Fibroblast of lung (primary cell): ENCODE results near the gene DENND2D. TPM values are rescaled to one million over a fixed set of nuclear protein-coding genes. Genes with fewer than 3 reads are reported as not detected.
A peak's percentile ranks its signal among the peaks of the same experiment; 100 is the strongest.

Experiments
- DNase-seq, 2 donors: peaks; one replicate each; pipeline versions ENCODE4 v3.0.0 to v3.0.0-alpha.2; 2010; ENCODE audit warnings: low read depth in 2 of 2
- H2AFZ ChIP-seq: 2 replicates; pipeline ENCODE4 v1.5.1; 2012; ENCODE audit warnings: low read length, control low read depth, inconsistent platforms
- H3K27ac ChIP-seq: 2 replicates; pipeline ENCODE4 v1.5.1; 2011; ENCODE audit warnings: low read length, control low read depth; ENCODE audit not compliant: insufficient read depth
- H3K27me3 ChIP-seq: 2 replicates; pipeline ENCODE4 v1.5.1; 2011; ENCODE audit warnings: mild to moderate bottlenecking, low read length; ENCODE audit not compliant: control insufficient read depth, insufficient read depth
- H3K36me3 ChIP-seq: 2 replicates; pipeline ENCODE4 v1.5.1; 2011; ENCODE audit warnings: low read length; ENCODE audit not compliant: control insufficient read depth, insufficient read depth
- H3K4me1 ChIP-seq: 2 replicates; pipeline ENCODE4 v1.5.1; 2011; ENCODE audit warnings: low read length; ENCODE audit not compliant: control insufficient read depth, insufficient read depth; ENCODE audit errors: extremely low read depth
- H3K4me2 ChIP-seq: 2 replicates; pipeline ENCODE4 v1.5.1; 2011; ENCODE audit warnings: low read length, control low read depth; ENCODE audit not compliant: insufficient read depth; ENCODE audit errors: extremely low read depth
- H3K4me3 ChIP-seq, 4 experiments: fragments of 200-600 bp in 1 of 4; sonication (generic) in 1 of 4; replicated peaks in 1 of 4; 2 replicates each; pipeline ENCODE4 v1.5.1; 2011 to 2016; ENCODE audit warnings: low read length in 4 of 4, low read depth in 3 of 4, mild to moderate bottlenecking in 3 of 4, control low read depth in 2 of 4, inconsistent platforms in 1 of 4, mixed read lengths in 1 of 4; ENCODE audit not compliant: insufficient read depth in 1 of 4; ENCODE audit errors: control extremely low read depth in 1 of 4
- H3K79me2 ChIP-seq: 2 replicates; pipeline ENCODE4 v1.5.1; 2012; ENCODE audit warnings: mild to moderate bottlenecking, low read length, inconsistent platforms; ENCODE audit not compliant: control insufficient read depth, insufficient read depth
- H3K9ac ChIP-seq: 2 replicates; pipeline ENCODE4 v1.5.1; 2011; ENCODE audit warnings: mild to moderate bottlenecking, low read length, control low read depth; ENCODE audit not compliant: insufficient read depth
- H3K9me3 ChIP-seq: 2 replicates; pipeline ENCODE4 v1.5.1; 2012; ENCODE audit warnings: low read depth, low read length; ENCODE audit not compliant: control insufficient read depth, insufficient read depth
- H4K20me1 ChIP-seq: 2 replicates; pipeline ENCODE4 v1.5.1; 2011; ENCODE audit warnings: low read length; ENCODE audit not compliant: control insufficient read depth, insufficient read depth; ENCODE audit errors: extremely low read depth
- EZH2 ChIP-seq: IDR thresholded peaks from 2 replicates; pipeline ENCODE4 v1.5.1; 2012; ENCODE audit warnings: low read length, control low read depth, mild to moderate bottlenecking; ENCODE audit errors: missing control alignments
- polyA plus RNA-seq, 2 donors: library from polyadenylated mRNA; depleted of rRNA in 1 of 2; stranded (reverse) in 1 of 2; unstranded in 1 of 2; fragments of >200 nt; gene quantifications; 2 replicates each; pipeline ENCODE4 v1.2.1, GENCODE V29; 2011 to 2012; ENCODE audit warnings: missing spikeins in 1 of 2
- total RNA-seq: library from RNA; depleted of rRNA; stranded (reverse); fragments of >200 nt; gene quantifications from 2 replicates; pipeline ENCODE4 v1.2.1, GENCODE V29; 2014
- TF ChIP-seq, protein P1 (sequence below), 2 donors: IDR thresholded peaks in 1 of 2; conservative IDR thresholded peaks in 1 of 2; 1 replicate in 1 of 2; 2 replicates in 1 of 2; pipeline ENCODE4 v1.5.1; 2011 to 2012; ENCODE audit warnings: low read length in 2 of 2, control low read depth in 1 of 2, inconsistent platforms in 1 of 2, low read depth in 1 of 2, mild to moderate bottlenecking in 1 of 2

The DENND2D gene
- total and polyA plus RNA-seq, 2 donors (not counting 1 experiment from before 2014, with no cell fraction given) = 2.2 to 15.7 TPM

DNA sequence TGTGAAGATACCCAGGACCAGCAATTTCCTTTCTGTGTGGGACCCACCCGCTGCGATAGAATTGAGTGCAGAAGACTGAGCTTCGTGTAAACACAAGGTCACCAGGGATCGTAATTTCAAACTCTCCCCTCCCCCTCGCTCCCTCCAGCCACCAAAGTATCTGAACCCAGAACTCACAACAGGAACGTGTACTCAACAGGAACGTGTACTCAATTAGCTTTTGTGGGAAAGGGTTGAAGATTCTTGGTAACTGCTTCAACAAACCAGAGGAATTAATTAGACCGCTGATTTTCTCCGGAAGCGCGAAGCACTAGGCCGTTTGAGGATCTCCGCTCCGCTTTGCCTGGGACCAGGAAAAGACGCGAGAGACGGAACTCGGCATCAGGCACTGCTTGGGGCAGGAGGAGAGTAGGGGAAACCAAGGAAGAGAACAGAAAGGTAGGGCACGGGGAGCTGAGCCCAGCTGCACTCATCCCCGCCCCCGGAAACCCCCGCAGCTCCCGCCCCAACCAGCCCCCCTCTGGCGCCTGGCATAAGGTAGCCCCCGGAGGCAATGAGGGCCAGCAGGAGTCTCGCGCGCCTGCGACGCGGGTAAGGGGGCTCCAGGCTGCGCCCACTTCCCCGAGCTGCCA lies 61.0 kb downstream of the DENND2D start:
- Histone ChIP-seq H3K36me3 (peaks cover 2% of the 10 kb centered on the region), H2AFZ (peak overlapping the region; percentile 94), H3K4me2 (peak overlapping the region; percentile 85), H3K4me3 (peak overlapping the region; percentile 94 to 97 (median 97)), H3K4me1 (no peaks in the 10 kb centered on the region), H3K79me2 (peaks cover 47% of the 10 kb centered on the region), H3K9me3 (no peaks in the 10 kb centered on the region), H3K27me3 (no peaks in the 10 kb centered on the region), H3K27ac (peak overlapping the region; percentile 79), H4K20me1 (no peaks in the 10 kb centered on the region), H3K9ac (peak overlapping the region; percentile 77)
- peak; percentile 61 to 68 for DNase-seq
- no peak for TF ChIP-seq EZH2
- TF ChIP-seq, protein P1, sequence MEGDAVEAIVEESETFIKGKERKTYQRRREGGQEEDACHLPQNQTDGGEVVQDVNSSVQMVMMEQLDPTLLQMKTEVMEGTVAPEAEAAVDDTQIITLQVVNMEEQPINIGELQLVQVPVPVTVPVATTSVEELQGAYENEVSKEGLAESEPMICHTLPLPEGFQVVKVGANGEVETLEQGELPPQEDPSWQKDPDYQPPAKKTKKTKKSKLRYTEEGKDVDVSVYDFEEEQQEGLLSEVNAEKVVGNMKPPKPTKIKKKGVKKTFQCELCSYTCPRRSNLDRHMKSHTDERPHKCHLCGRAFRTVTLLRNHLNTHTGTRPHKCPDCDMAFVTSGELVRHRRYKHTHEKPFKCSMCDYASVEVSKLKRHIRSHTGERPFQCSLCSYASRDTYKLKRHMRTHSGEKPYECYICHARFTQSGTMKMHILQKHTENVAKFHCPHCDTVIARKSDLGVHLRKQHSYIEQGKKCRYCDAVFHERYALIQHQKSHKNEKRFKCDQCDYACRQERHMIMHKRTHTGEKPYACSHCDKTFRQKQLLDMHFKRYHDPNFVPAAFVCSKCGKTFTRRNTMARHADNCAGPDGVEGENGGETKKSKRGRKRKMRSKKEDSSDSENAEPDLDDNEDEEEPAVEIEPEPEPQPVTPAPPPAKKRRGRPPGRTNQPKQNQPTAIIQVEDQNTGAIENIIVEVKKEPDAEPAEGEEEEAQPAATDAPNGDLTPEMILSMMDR (conservative IDR thresholded peaks at IDR 0.05 in 1 of 2, IDR thresholded peaks at IDR 0.05 in 1 of 2; ENCODE audit: low read depth in 1 of 2, low read length in 2 of 2) = no peak

Other genes with a start within 250 kb of the DENND2D start
- 11.0 and 17.2 TPM in 2 replicates for gene LRIF1, start 236.7 kb downstream of the DENND2D start, total RNA-seq
- 9.8 and 11.9 TPM in 2 replicates for gene LRIF1, start 236.7 kb downstream of the DENND2D start, polyA plus RNA-seq
- 107 and 115 TPM in 2 replicates for gene DRAM2, start 60.6 kb downstream of the DENND2D start, total RNA-seq
- 47.8 and 75.8 TPM in 2 replicates for gene DRAM2, start 60.6 kb downstream of the DENND2D start, polyA plus RNA-seq
- 74.5 and 90.4 TPM in 2 replicates for gene CEPT1, start 60.4 kb downstream of the DENND2D start, total RNA-seq
- 20.7 and 26.4 TPM in 2 replicates for gene CEPT1, start 60.4 kb downstream of the DENND2D start, polyA plus RNA-seq
- 1.5 and 10.3 TPM in 2 replicates for gene CHI3L2, start 27.1 kb upstream of the DENND2D start, total RNA-seq
- gene CHI3L2, start 27.1 kb upstream of the DENND2D start, polyA plus RNA-seq = 0.66 and 3.8 TPM in 2 replicates
- gene CHIA, start 90.2 kb upstream of the DENND2D start, total RNA-seq = not detected in 2 replicates
- gene CHIA, start 90.2 kb upstream of the DENND2D start, polyA plus RNA-seq = not detected in 2 replicates
- gene OVGP1, start 227.1 kb upstream of the DENND2D start, total RNA-seq = 0.51 and 1.2 TPM in 2 replicates
- gene OVGP1, start 227.1 kb upstream of the DENND2D start, polyA plus RNA-seq = 0.26 and 0.51 TPM in 2 replicates
- gene WDR77, start 248.6 kb upstream of the DENND2D start, total RNA-seq = 20.3 and 21.8 TPM in 2 replicates
- 62.0 and 87.8 TPM in 2 replicates for gene WDR77, start 248.6 kb upstream of the DENND2D start, polyA plus RNA-seq
- 162 and 217 TPM in 2 replicates for gene ATP5PB, start 248.8 kb upstream of the DENND2D start, total RNA-seq
- gene ATP5PB, start 248.8 kb upstream of the DENND2D start, polyA plus RNA-seq = 417 and 458 TPM in 2 replicates